HUES48 (cell line): ENCODE results near the gene SSB.
"Not testable (repeated sequence)": the region's sequence is repeated elsewhere in the genome, so short reads cannot be mapped to it uniquely, and the experiment has no call there.

Source experiments
- H3K27ac ChIP-seq: one replicate; pipeline ENCODE4 v1.7.0; 2013; ENCODE audit warnings: low read depth, low read length, inconsistent platforms
- H3K27me3 ChIP-seq: 2 replicates; pipeline ENCODE4 v1.6.1; 2013; ENCODE audit warnings: mild to moderate bottlenecking, low read length; ENCODE audit not compliant: control insufficient read depth, insufficient read depth
- H3K36me3 ChIP-seq: 2 replicates; pipeline ENCODE4 v1.6.1; 2013; ENCODE audit warnings: low read length; ENCODE audit not compliant: control insufficient read depth, insufficient read depth
- H3K4me1 ChIP-seq: 2 replicates; pipeline ENCODE4 v1.6.1; 2013; ENCODE audit warnings: mild to moderate bottlenecking, low read length; ENCODE audit not compliant: control insufficient read depth, insufficient read depth
- H3K4me3 ChIP-seq: 2 replicates; pipeline ENCODE4 v1.5.1; 2013; ENCODE audit warnings: mild to moderate bottlenecking, low read depth, low read length
- H3K9ac ChIP-seq: 2 replicates; pipeline ENCODE4 v1.6.1; 2013; ENCODE audit warnings: mild to moderate bottlenecking, low read depth, low read length, moderate library complexity
- H3K9me3 ChIP-seq: 2 replicates; pipeline ENCODE4 v1.6.1; 2013; ENCODE audit warnings: low read length; ENCODE audit not compliant: control insufficient read depth, insufficient read depth

SSB gene

GRCh38 chr2:169798718-169799592 is at the start of gene SSB:
TSS of gene SSB (plus strand) at chr2:169798871. CDS start at chr2:169800961, 2,090 bp downstream.
- Histone ChIP-seq H3K27ac (peak within 1 kb of the TSS; percentile 96), H3K4me1 (peaks cover 3% of the 10 kb centered on the region), H3K9me3 (no peaks in the 10 kb centered on the region), H3K9ac (peak within 1 kb of the TSS; percentile 87), H3K36me3 (peaks cover 36% of the 10 kb centered on the region), H3K27me3 (no peaks in the 10 kb centered on the region), H3K4me3 (peak within 1 kb of the TSS; percentile 90)

DNA sequence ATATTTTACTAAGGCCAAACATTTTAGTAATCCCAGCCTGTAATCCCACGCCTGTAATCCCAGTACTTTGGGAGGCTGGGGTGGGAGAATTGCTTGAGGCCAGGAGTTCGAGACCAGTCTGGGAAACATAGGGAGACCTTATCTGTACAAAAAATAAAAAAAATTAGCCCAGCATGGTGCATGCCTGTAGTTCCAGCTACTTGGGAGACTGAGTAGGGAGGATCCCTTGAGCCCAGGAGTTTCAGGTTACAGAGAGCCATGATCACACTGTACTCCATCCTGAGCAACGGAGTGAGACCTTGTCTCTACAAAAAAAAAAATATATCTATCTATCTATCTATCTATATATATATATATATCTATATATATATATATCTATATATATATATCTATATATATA is 45.9 kb upstream of the SSB start:
- H3K4me3 ChIP-seq, result no peak overlapping the region
- H3K9me3 ChIP-seq, result peaks cover 4% of the 10 kb centered on the region; the same call in 1 of the 2 replicates
- no peaks in the 10 kb centered on the region for H3K27me3 ChIP-seq
- no peak overlapping the region for H3K9ac ChIP-seq
- peaks cover 45% of the 10 kb centered on the region for H3K36me3 ChIP-seq
- no peaks in the 10 kb centered on the region for H3K4me1 ChIP-seq
- no peak overlapping the region for H3K27ac ChIP-seq

- H3K4me3 ChIP-seq, result no peak overlapping the region
- H3K9me3 ChIP-seq, result peaks cover 4% of the 10 kb centered on the region; the same call in 1 of the 2 replicates
- H3K9ac ChIP-seq, result no peak overlapping the region
- no peaks in the 10 kb centered on the region for H3K4me1 ChIP-seq
- no peaks in the 10 kb centered on the region for H3K27me3 ChIP-seq
- H3K27ac ChIP-seq, result no peak overlapping the region
- peaks cover 20% of the 10 kb centered on the region for H3K36me3 ChIP-seq
Observed at GRCh38 chr2:169755083-169755870, 43.4 kb upstream of the SSB start.

DNA sequence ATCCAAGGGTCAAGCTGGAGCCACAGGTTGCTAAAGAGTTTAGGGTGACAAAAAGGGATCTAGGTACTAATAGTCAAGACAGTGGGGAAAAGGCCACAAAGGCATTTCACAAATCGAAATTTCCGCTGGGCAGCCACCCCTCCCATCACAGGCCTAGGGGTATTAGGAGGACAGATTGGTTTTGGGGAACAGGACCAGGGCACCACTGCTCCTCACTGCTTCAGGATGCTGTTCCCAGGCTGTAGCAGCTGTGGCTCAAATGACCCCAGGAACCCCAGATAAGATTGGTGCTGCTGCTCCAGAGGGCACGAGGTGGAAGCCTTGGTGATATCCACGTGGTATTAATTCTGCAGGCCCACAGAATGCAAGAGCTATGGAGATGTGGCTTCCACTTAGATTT is 42.3 kb upstream of the SSB start:
- Histone ChIP-seq H3K9ac (no peak overlapping the region), H3K27me3 (no peaks in the 10 kb centered on the region), H3K9me3 (peaks cover 4% of the 10 kb centered on the region; the same call in 1 of the 2 replicates), H3K4me3 (no peak overlapping the region), H3K27ac (no peak overlapping the region), H3K4me1 (no peaks in the 10 kb centered on the region), H3K36me3 (peaks cover 9% of the 10 kb centered on the region)

- no peaks in the 10 kb centered on the region for H3K27me3 ChIP-seq
- peaks cover 4% of the 10 kb centered on the region; the same call in 1 of the 2 replicates for H3K9me3 ChIP-seq
- no peak overlapping the region for H3K9ac ChIP-seq
Observed at GRCh38 chr2:169757356-169757755, 41.3 kb upstream of the SSB start.

GRCh38 chr2:169757778-169758177 is 40.9 kb upstream of the SSB start:
- H3K9ac ChIP-seq, result no peak overlapping the region
- peaks cover 4% of the 10 kb centered on the region; the same call in 1 of the 2 replicates for H3K9me3 ChIP-seq
- H3K4me1 ChIP-seq, result no peaks in the 10 kb centered on the region
- no peaks in the 10 kb centered on the region for H3K36me3 ChIP-seq
- H3K4me3 ChIP-seq, result no peak overlapping the region
- H3K27me3 ChIP-seq, result no peaks in the 10 kb centered on the region
- no peak overlapping the region for H3K27ac ChIP-seq

More at GRCh38 chr2:169757356-169757755, 41.3 kb upstream of the SSB start:
- Histone ChIP-seq H3K4me3 (no peak overlapping the region), H3K27ac (no peak overlapping the region), H3K4me1 (no peaks in the 10 kb centered on the region), H3K36me3 (no peaks in the 10 kb centered on the region)

GRCh38 chr2:169759987-169760386 is 38.7 kb upstream of the SSB start:
- Histone ChIP-seq H3K4me1 (no peaks in the 10 kb centered on the region), H3K27ac (no peak overlapping the region), H3K9me3 (peaks cover 4% of the 10 kb centered on the region; the same call in 1 of the 2 replicates), H3K4me3 (no peak overlapping the region), H3K36me3 (no peaks in the 10 kb centered on the region), H3K9ac (no peak overlapping the region), H3K27me3 (no peaks in the 10 kb centered on the region)

DNA sequence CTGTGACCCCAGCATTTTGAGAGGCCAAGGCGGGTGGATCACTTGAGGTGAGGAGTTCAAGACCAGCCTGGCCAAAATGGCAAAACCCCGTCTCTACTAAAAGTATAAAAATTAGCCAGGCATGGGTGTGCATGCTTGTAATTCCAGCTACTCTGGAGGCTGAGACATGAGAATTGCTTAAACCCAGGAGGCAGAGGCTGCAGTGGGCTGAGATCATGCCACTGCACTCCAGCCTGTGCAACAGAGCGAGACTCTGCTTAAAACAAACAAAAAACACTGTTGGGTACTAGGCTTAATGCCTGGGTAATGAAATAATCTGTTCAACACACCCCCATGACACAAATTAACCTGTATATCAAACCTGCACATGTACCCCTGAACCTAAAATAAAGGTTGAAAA is 37.9 kb upstream of the SSB start:
- not testable (repeated sequence) for H3K9ac ChIP-seq, H3K36me3 ChIP-seq, H3K27me3 ChIP-seq, H3K9me3 ChIP-seq, H3K4me1 ChIP-seq, H3K4me3 ChIP-seq, H3K27ac ChIP-seq

GRCh38 chr2:169761251-169761969 is 37.3 kb upstream of the SSB start:
- no peaks in the 10 kb centered on the region for H3K9me3 ChIP-seq
- H3K27me3 ChIP-seq, result no peaks in the 10 kb centered on the region
- H3K27ac ChIP-seq, result no peak overlapping the region
- no peaks in the 10 kb centered on the region for H3K36me3 ChIP-seq
- H3K4me1 ChIP-seq, result no peaks in the 10 kb centered on the region
- no peak overlapping the region for H3K9ac ChIP-seq
- H3K4me3 ChIP-seq, result no peak overlapping the region

- Histone ChIP-seq H3K27me3 (no peaks in the 10 kb centered on the region), H3K27ac (no peak overlapping the region), H3K9me3 (no peaks in the 10 kb centered on the region), H3K9ac (no peak overlapping the region), H3K4me3 (no peak overlapping the region), H3K4me1 (no peaks in the 10 kb centered on the region), H3K36me3 (no peaks in the 10 kb centered on the region)
Observed at GRCh38 chr2:169761970-169762292, 36.7 kb upstream of the SSB start.
